SH-SY5Y (cell line): ENCODE data around the gene METTL16.

Experiments used
- GATA2 ChIP-seq: IDR thresholded peaks from 2 replicates; pipeline ENCODE4 v1.6.1; 2011; ENCODE audit warnings: mild to moderate bottlenecking, low read depth, low read length
- GATA3 ChIP-seq: IDR thresholded peaks from 2 replicates; pipeline ENCODE4 v1.6.1; 2011; ENCODE audit warnings: low read depth, mild to moderate bottlenecking, low read length, moderate library complexity

The METTL16 gene

GRCh38 chr17:2435181-2435741, 76.4 kb downstream of the METTL16 start:
- no peak for TF ChIP-seq GATA2
- no peak for TF ChIP-seq GATA3

- TF ChIP-seq GATA3: no peak
- TF ChIP-seq GATA2: no peak
Measured at GRCh38 chr17:2433696-2434095, 78.0 kb downstream of the METTL16 start.

DNA sequence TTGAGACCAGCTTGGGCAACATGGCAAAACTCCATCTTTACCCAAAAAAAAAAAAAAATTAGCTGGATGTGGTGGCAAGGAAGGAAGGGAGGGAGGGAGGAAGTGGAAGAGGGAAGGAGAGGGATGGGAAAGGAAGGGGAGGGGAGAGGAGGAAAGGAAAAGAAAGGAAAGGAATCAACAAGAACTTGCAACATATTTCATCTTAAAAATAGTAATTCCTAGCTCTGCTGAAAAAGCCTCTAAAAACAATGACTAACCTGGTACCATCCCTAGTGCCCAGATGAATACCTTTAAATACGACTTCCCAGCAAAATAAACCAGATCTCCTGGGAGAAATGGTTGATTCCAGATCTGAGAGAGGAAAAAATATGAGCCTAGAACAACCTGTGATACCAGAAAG, 83.8 kb downstream of the METTL16 start:
- TF ChIP-seq GATA3: no peak
- no peak for TF ChIP-seq GATA2

GRCh38 chr17:2427215-2427614, 84.5 kb downstream of the METTL16 start:
- TF ChIP-seq GATA2 (no peak), GATA3 (no peak)

DNA sequence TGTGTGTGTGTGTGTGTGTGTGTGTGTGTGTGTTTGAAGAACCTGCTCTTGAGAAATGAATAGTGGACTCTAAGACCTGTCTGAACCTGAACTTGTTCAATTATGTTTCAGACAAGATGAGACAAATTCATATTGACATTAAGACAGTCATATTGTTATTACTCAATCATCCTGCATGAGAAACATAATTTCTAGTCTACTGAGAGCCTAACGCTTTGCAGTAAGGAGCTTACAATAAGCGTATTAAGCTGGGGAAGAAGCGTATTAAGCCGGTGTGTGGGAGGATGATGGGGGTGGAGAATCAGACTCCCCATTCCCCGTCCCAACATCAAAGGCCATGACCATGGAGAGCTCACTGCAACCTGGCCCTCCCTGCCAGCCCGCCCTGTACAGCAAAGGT, 88.4 kb downstream of the METTL16 start:
- TF ChIP-seq GATA3: no peak
- TF ChIP-seq GATA2: no peak

- TF ChIP-seq GATA2 (no peak), GATA3 (no peak)
Measured at GRCh38 chr17:2421315-2422147, 90.2 kb downstream of the METTL16 start.

GRCh38 chr17:2420176-2420575, 91.5 kb downstream of the METTL16 start:
- TF ChIP-seq GATA2 (no peak), GATA3 (no peak)

- TF ChIP-seq GATA2 (no peak), GATA3 (no peak)
Measured at GRCh38 chr17:2419486-2419885, 92.2 kb downstream of the METTL16 start.

DNA sequence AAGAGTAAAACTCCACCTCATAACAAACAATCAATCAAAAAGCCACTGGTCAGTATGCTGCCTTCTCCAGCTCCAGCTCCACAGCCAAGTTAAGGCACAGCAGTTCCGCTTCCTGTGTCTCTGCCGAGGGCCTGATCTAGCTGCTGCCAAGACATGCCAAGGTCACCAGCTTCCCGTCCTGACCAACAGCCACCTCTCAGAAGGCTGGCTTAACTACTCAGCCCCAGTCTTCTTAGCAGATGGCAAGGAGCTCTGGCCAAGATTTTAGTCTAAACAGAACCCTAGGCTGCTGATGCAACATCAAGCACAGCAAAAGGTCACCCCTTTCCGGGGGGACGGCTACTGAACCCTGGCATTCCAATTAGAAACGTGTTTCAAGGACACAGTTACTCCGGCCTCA, 93.1 kb downstream of the METTL16 start:
- TF ChIP-seq GATA2 (no peak), GATA3 (no peak)

- TF ChIP-seq GATA2 (no peak), GATA3 (no peak)
Measured at GRCh38 chr17:2416010-2416734, 95.5 kb downstream of the METTL16 start.

DNA sequence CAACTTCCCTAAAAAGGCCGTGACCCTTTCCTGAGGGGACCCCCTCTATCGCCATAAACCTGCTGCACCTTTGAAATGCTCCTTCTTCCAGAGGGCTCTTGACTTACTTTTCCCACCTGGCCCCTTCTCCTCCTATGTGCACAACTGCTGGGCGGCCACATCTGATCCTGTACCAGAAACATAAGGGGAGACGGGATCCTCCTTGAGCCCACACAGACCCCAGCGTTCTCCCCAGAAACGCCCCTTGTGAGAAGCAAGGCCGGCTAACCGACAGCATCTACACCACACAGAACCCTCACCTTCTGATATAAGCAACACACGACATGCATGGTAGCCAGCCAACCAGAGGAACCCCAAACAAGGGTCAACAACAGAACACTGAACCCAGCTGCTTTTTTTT, 96.6 kb downstream of the METTL16 start:
- no peak for TF ChIP-seq GATA3
- TF ChIP-seq GATA2: no peak

DNA sequence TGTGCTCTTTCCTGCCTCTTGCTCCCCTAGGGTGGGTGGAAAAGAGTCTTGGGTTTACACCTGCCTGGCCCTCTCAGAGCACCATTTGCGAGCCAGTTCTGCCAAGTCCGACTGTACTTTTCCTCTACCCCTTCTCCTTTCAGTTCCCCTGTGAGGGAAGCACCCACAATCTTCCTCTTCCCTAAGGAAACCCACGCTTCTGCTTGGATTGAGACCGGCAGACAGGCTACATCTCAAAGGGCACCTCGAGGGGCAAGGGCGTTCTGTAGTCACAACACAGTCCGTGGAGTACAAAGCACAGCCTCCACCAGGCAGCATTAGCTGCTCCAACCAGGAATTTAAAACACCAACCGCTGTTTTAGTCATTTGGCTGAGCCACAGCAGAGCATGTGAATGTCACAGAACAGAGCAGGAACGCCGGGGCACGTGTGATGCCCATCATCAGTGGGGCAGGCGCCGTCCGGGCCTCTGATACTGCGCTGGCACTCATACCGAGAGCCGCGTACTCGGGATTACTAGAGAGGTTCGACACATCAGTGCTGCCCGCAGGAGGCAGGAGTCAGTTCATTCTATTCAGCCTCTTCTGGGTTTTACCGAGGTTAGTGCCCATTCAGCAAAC, 97.1 kb downstream of the METTL16 start:
- no peak for TF ChIP-seq GATA3

GRCh38 chr17:2412561-2413021, 99.1 kb downstream of the METTL16 start:
- no peak for TF ChIP-seq GATA2

GRCh38 chr17:2410951-2411350, 100.7 kb downstream of the METTL16 start:
- TF ChIP-seq GATA2 (no peak), GATA3 (no peak)
